H9 (cell line): ENCODE data around the gene KCNK13. TPM values are rescaled to one million over a fixed set of nuclear protein-coding genes. Genes with fewer than 3 reads are reported as not detected.

Source experiments
- DNase-seq: peaks from one replicate; pipeline ENCODE4 v3.0.0-alpha.2; 2017
- H2AFZ ChIP-seq: one replicate; pipeline ENCODE4 v1.6.1; 2013; ENCODE audit warnings: mild to moderate bottlenecking, low read length, control low read depth, moderate library complexity
- H2AK5ac ChIP-seq: 2 replicates; pipeline ENCODE4 v1.6.1; 2013; ENCODE audit warnings: low read length, control low read depth, mixed read lengths; ENCODE audit not compliant: insufficient read length
- H2BK120ac ChIP-seq: one replicate; pipeline ENCODE4 v1.6.1; 2013; ENCODE audit warnings: low read depth, mild to moderate bottlenecking, low read length, control low read depth, inconsistent platforms; ENCODE audit not compliant: poor library complexity, severe bottlenecking
- H2BK12ac ChIP-seq: 2 replicates; pipeline ENCODE4 v1.6.1; 2013; ENCODE audit warnings: low read length, control low read depth, mixed read lengths, low read depth; ENCODE audit not compliant: insufficient read length
- H2BK15ac ChIP-seq: 2 replicates; pipeline ENCODE4 v1.6.1; 2013; ENCODE audit warnings: low read depth, low read length, control low read depth
- H2BK20ac ChIP-seq: one replicate; pipeline ENCODE4 v1.6.1; 2013; ENCODE audit warnings: low read depth, mild to moderate bottlenecking, low read length, control low read depth, inconsistent platforms; ENCODE audit not compliant: poor library complexity, severe bottlenecking
- H2BK5ac ChIP-seq: 2 replicates; pipeline ENCODE4 v1.6.1; 2013; ENCODE audit warnings: low read length, control low read depth, mixed read lengths; ENCODE audit not compliant: insufficient read length
- H3K14ac ChIP-seq: 2 replicates; pipeline ENCODE4 v1.6.1; 2013; ENCODE audit warnings: low read length, control low read depth; ENCODE audit not compliant: insufficient read depth
- H3K18ac ChIP-seq: 2 replicates; pipeline ENCODE4 v1.6.1; 2013; ENCODE audit warnings: low read depth, mild to moderate bottlenecking, mixed read lengths, low read length, control low read depth; ENCODE audit not compliant: insufficient read length
- H3K23ac ChIP-seq: 2 replicates; pipeline ENCODE4 v1.6.1; 2013; ENCODE audit warnings: low read length, control low read depth, mixed read lengths, low read depth; ENCODE audit not compliant: insufficient read length
- H3K23me2 ChIP-seq: 2 replicates; pipeline ENCODE4 v1.6.1; 2013; ENCODE audit warnings: low read depth, mild to moderate bottlenecking, mixed read lengths, low read length, control low read depth; ENCODE audit not compliant: insufficient read length, poor library complexity, severe bottlenecking
- H3K27ac ChIP-seq: 2 replicates; pipeline ENCODE4 v1.5.1; 2013; ENCODE audit warnings: low read length, control low read depth, mixed read lengths, low read depth; ENCODE audit not compliant: insufficient read length
- H3K27me3 ChIP-seq: 2 replicates; pipeline ENCODE4 v1.6.1; 2013; ENCODE audit warnings: low read length, control low read depth, inconsistent platforms; ENCODE audit not compliant: insufficient read depth
- H3K4ac ChIP-seq: 2 replicates; pipeline ENCODE4 v1.6.1; 2013; ENCODE audit warnings: low read depth, mild to moderate bottlenecking, control low read depth, inconsistent platforms, low read length, moderate library complexity
- H3K4me1 ChIP-seq: 2 replicates; pipeline ENCODE4 v1.6.1; 2013; ENCODE audit warnings: low read length, control low read depth, inconsistent platforms; ENCODE audit not compliant: insufficient read depth
- H3K4me2 ChIP-seq: 2 replicates; pipeline ENCODE4 v1.6.1; 2013; ENCODE audit warnings: low read length, control low read depth, mixed read lengths; ENCODE audit not compliant: insufficient read length, insufficient read depth
- H3K56ac ChIP-seq: 2 replicates; pipeline ENCODE4 v1.6.1; 2013; ENCODE audit warnings: low read depth, mild to moderate bottlenecking, mixed read lengths, low read length, control low read depth; ENCODE audit not compliant: insufficient read length
- H3K79me1 ChIP-seq: 2 replicates; pipeline ENCODE4 v1.6.1; 2013; ENCODE audit warnings: low read depth, mild to moderate bottlenecking, moderate library complexity, low read length, control low read depth, inconsistent platforms; ENCODE audit not compliant: insufficient read depth, poor library complexity, severe bottlenecking
- H3K79me2 ChIP-seq: 2 replicates; pipeline ENCODE4 v1.6.1; 2013; ENCODE audit warnings: low read length, control low read depth, inconsistent platforms; ENCODE audit not compliant: insufficient read depth
- H3K9ac ChIP-seq: 2 replicates; pipeline ENCODE4 v1.6.1; 2013; ENCODE audit warnings: low read length, control low read depth, mixed read lengths; ENCODE audit not compliant: insufficient read length; ENCODE audit errors: extremely low read depth
- H3K9me3 ChIP-seq: one replicate; pipeline ENCODE4 v1.6.1; 2013; ENCODE audit warnings: low read depth, low read length, inconsistent platforms; ENCODE audit not compliant: control insufficient read depth
- H3T11ph ChIP-seq: one replicate; pipeline ENCODE4 v1.6.1; 2013; ENCODE audit warnings: mild to moderate bottlenecking, low read length, control low read depth, inconsistent platforms
- H4K20me1 ChIP-seq: one replicate; pipeline ENCODE4 v1.6.1; 2013; ENCODE audit not compliant: control insufficient read depth, insufficient read length, insufficient read depth
- H4K5ac ChIP-seq: 2 replicates; pipeline ENCODE4 v1.6.1; 2013; ENCODE audit warnings: low read depth, mild to moderate bottlenecking, mixed read lengths, low read length, control low read depth; ENCODE audit not compliant: insufficient read length
- H4K8ac ChIP-seq: replicated peaks from 2 replicates; pipeline ENCODE4 v1.6.1; 2013; ENCODE audit warnings: low read length, control low read depth, mixed read lengths, low read depth; ENCODE audit not compliant: insufficient read length
- H4K91ac ChIP-seq: 2 replicates; pipeline ENCODE4 v1.6.1; 2013; ENCODE audit warnings: low read depth, mild to moderate bottlenecking, moderate library complexity, mixed read lengths, low read length, control low read depth; ENCODE audit not compliant: insufficient read length
- H3K27ac Mint-ChIP-seq, 3 experiments: 2 replicates in 2 of 3; 3 replicates in 1 of 3; pipeline ENCODE4 v1.8.0; 2020 to 2021; ENCODE audit warnings: mixed read lengths in 3 of 3, mild to moderate bottlenecking in 1 of 3, moderate library complexity in 1 of 3
- H3K27me3 Mint-ChIP-seq: 2 replicates; pipeline ENCODE4 v1.8.0; 2021; ENCODE audit warnings: low read depth, mild to moderate bottlenecking, moderate library complexity, mixed read lengths
- H3K36me3 Mint-ChIP-seq, 3 experiments: 2 replicates in 2 of 3; 3 replicates in 1 of 3; pipeline ENCODE4 v1.8.0; 2020 to 2021; ENCODE audit warnings: low read depth in 3 of 3, mixed read lengths in 3 of 3; ENCODE audit not compliant: insufficient read depth in 1 of 3
- H3K4me1 Mint-ChIP-seq, 2 experiments: 2 replicates each; pipeline ENCODE4 v1.8.0; 2020; ENCODE audit warnings: mixed read lengths in 2 of 2
- H3K4me3 Mint-ChIP-seq, 2 experiments: 2 replicates in 1 of 2; 3 replicates in 1 of 2; pipeline ENCODE4 v1.8.0; 2020 to 2021; ENCODE audit warnings: mild to moderate bottlenecking in 2 of 2, mixed read lengths in 2 of 2, moderate library complexity in 1 of 2
- H3K9me3 Mint-ChIP-seq, 2 experiments: 2 replicates in 1 of 2; 3 replicates in 1 of 2; pipeline ENCODE4 v1.8.0; 2020; ENCODE audit warnings: mild to moderate bottlenecking in 2 of 2, mixed read lengths in 2 of 2, moderate library complexity in 1 of 2
- CTCF ChIP-seq: fragments of 200-600 bp; sonication (generic); conservative IDR thresholded peaks from 3 replicates; pipeline ENCODE4 v1.8.0; 2021; ENCODE audit warnings: antibody characterized with exemption, mild to moderate bottlenecking
- WGBS: extraction: QIAGEN DNeasy Blood & Tissue Kit; methylation state at CpG from one replicate; pipeline ENCODE4 v1.1.7; 2013; ENCODE audit warnings: missing lambda C conversion rate, low lambda C conversion rate, mixed read lengths; ENCODE audit not compliant: insufficient read length; ENCODE audit errors: extremely low coverage; 5-methylcytosine and 5-hydroxymethylcytosine counted together
- total RNA-seq: library from RNA; stranded (reverse); gene quantifications from 2 replicates; pipeline ENCODE4 v1.2.1, GENCODE V29; 2021

KCNK13 gene
- total RNA-seq, 1 experiment from 2014 or later: 0.39 TPM

- no peak for DNase-seq
- H3K27ac Mint-ChIP-seq: no peak overlapping the region
- no peak overlapping the region for H3T11ph ChIP-seq
- H2BK20ac ChIP-seq: no peak overlapping the region
- H4K91ac ChIP-seq: no peak overlapping the region
- H3K23ac ChIP-seq: no peak overlapping the region
- H3K27me3 ChIP-seq: no peaks in the 10 kb centered on the region
- H3K23me2 ChIP-seq: no peaks in the 10 kb centered on the region
- no peak overlapping the region for H3K18ac ChIP-seq
- no peaks in the 10 kb centered on the region for H3K79me1 ChIP-seq
- H2AK5ac ChIP-seq: no peak overlapping the region
- H3K4me3 Mint-ChIP-seq: no peak overlapping the region
- peaks cover 5 to 13% of the 10 kb centered on the region in 2 experiments for H3K4me1 Mint-ChIP-seq
- H2BK5ac ChIP-seq: no peak overlapping the region
- H3K4me2 ChIP-seq: no peak overlapping the region
- H3K27me3 Mint-ChIP-seq: peaks cover 9% of the 10 kb centered on the region
- no peak overlapping the region for H3K4ac ChIP-seq
- peaks cover 0 to 8% (median 2%) of the 10 kb centered on the region in 3 experiments; a peak in 5 of 7 replicates for H3K36me3 Mint-ChIP-seq
- H3K27ac ChIP-seq: no peak overlapping the region
- H3K9ac ChIP-seq: no peak overlapping the region
- no peak overlapping the region for H3K14ac ChIP-seq
- no peak overlapping the region for H4K5ac ChIP-seq
- H3K79me2 ChIP-seq: no peaks in the 10 kb centered on the region
- no peak overlapping the region for H3K56ac ChIP-seq
- no peak overlapping the region for H2BK12ac ChIP-seq
- TF ChIP-seq CTCF: no peak
- H4K8ac ChIP-seq: no peak overlapping the region
- no peak overlapping the region for H2BK15ac ChIP-seq
- no peak overlapping the region for H2AFZ ChIP-seq
- no peaks in the 10 kb centered on the region for H3K9me3 ChIP-seq
- H3K4me1 ChIP-seq: no peaks in the 10 kb centered on the region
- no peaks in the 10 kb centered on the region for H4K20me1 ChIP-seq
- WGBS: no CpG with 5 or more reads among the region's 4 CpGs
- H2BK120ac ChIP-seq: no peak overlapping the region
- peaks cover 4 to 8% of the 10 kb centered on the region in 2 experiments for H3K9me3 Mint-ChIP-seq
These were observed 33.3 kb downstream of the KCNK13 start for GRCh38 chr14:90095096-90095495.
